Activated CD8-positive, alpha-beta T cell treated with anti-CD3 and anti-CD28 coated beads for 36 hours (primary cell): ENCODE measurements around the gene ZNF467. TPM values are rescaled to one million over a fixed set of nuclear protein-coding genes. Genes with fewer than 3 reads are reported as not detected.

Experiments used
- ATAC-seq: fragments of 200-7000 bp; cut with Tn5 transposase; one replicate; pipeline ENCODE4 v1.10.0; 2021; ENCODE audit warnings: mild to moderate bottlenecking, moderate library complexity
- CTCF ChIA-PET: fragments of 350-600 bp; sonication (Branson Sonifier 250); formaldehyde crosslinking; loops from one replicate; lab custom pipeline; 2021; ENCODE audit warnings: antibody characterized with exemption; lab: Charles Lee
- POLR2A ChIA-PET: fragments of 350-600 bp; sonication (Branson Sonifier 250); formaldehyde crosslinking; loops from one replicate; lab custom pipeline; 2021; ENCODE audit warnings: antibody characterized with exemption; lab: Charles Lee
- DNase-seq: peaks from one replicate; pipeline ENCODE4 v3.0.0-alpha.2; 2020
- H3K27ac Mint-ChIP-seq: one replicate; pipeline ENCODE4 v1.8.0; 2021; ENCODE audit warnings: mild to moderate bottlenecking, mixed read lengths
- H3K27me3 Mint-ChIP-seq: one replicate; pipeline ENCODE4 v1.8.0; 2021; ENCODE audit warnings: mixed read lengths
- H3K36me3 Mint-ChIP-seq: one replicate; pipeline ENCODE4 v1.8.0; 2021; ENCODE audit warnings: low read depth, mixed read lengths
- H3K4me1 Mint-ChIP-seq: one replicate; pipeline ENCODE4 v1.8.0; 2021; ENCODE audit warnings: low read depth, mixed read lengths
- H3K4me3 Mint-ChIP-seq: one replicate; pipeline ENCODE4 v1.8.0; 2021; ENCODE audit warnings: mild to moderate bottlenecking, moderate library complexity, mixed read lengths
- H3K9me3 Mint-ChIP-seq: one replicate; pipeline ENCODE4 v1.8.0; 2021; ENCODE audit warnings: mixed read lengths
- intact Hi-C: fragments of 100-400 bp; cut with micrococcal nuclease; formaldehyde crosslinking; loops from one replicate; pipeline ENCODE4 v1.10.0; 2022
- total RNA-seq, 2 experiments: library from RNA; stranded (reverse); gene quantifications; one replicate each; pipeline ENCODE4 v1.2.3, GENCODE V29; 2021
- TF ChIP-seq, protein P1 (sequence below): fragments of 200-600 bp; IDR thresholded peaks from one replicate; pipeline ENCODE4 v1.8.0; 2022; ENCODE audit warnings: antibody characterized with exemption, mild to moderate bottlenecking

Gene ZNF467
- total RNA-seq, 2 experiments from 2014 or later, result 0.09 TPM; not detected in 1

DNA sequence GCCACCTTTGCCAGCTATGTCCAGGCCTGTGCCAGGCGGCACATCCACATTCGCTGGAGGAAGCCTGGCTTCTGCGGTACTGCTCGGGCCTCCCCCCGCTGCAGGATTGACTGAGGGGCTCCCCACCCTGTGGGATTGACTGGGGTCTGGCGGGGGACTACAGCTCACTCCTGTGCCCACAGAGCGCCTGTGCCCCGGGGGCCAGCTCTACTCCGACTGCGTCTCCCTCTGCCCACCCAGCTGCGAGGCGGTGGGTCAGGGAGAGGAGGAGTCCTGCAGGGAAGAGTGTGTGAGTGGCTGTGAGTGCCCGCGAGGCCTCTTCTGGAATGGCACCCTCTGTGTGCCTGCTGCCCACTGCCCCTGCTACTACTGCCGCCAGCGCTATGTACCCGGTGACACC lies 6.7 kb upstream of the ZNF467 start:
- POLR2A ChIA-PET, result no interaction called here
- peaks cover 2% of the 10 kb centered on the region for H3K27me3 Mint-ChIP-seq
- ATAC-seq (no peak), DNase-seq (no peak)
- no peaks in the 10 kb centered on the region for H3K36me3 Mint-ChIP-seq
- no peaks in the 10 kb centered on the region for H3K9me3 Mint-ChIP-seq
- peaks cover 4% of the 10 kb centered on the region for H3K4me1 Mint-ChIP-seq
- CTCF ChIA-PET, result interaction anchor here (1.2 to 1.8 kb wide), 2 partner anchors 9 to 11 kb away, joined by 4 to 5 read pairs; no protein-coding TSS in a partner anchor
- no peak overlapping the region for H3K4me3 Mint-ChIP-seq
- H3K27ac Mint-ChIP-seq, result no peak overlapping the region
- intact Hi-C loops, result no loop called here
- TF ChIP-seq, protein P1, sequence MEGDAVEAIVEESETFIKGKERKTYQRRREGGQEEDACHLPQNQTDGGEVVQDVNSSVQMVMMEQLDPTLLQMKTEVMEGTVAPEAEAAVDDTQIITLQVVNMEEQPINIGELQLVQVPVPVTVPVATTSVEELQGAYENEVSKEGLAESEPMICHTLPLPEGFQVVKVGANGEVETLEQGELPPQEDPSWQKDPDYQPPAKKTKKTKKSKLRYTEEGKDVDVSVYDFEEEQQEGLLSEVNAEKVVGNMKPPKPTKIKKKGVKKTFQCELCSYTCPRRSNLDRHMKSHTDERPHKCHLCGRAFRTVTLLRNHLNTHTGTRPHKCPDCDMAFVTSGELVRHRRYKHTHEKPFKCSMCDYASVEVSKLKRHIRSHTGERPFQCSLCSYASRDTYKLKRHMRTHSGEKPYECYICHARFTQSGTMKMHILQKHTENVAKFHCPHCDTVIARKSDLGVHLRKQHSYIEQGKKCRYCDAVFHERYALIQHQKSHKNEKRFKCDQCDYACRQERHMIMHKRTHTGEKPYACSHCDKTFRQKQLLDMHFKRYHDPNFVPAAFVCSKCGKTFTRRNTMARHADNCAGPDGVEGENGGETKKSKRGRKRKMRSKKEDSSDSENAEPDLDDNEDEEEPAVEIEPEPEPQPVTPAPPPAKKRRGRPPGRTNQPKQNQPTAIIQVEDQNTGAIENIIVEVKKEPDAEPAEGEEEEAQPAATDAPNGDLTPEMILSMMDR, result no peak

DNA sequence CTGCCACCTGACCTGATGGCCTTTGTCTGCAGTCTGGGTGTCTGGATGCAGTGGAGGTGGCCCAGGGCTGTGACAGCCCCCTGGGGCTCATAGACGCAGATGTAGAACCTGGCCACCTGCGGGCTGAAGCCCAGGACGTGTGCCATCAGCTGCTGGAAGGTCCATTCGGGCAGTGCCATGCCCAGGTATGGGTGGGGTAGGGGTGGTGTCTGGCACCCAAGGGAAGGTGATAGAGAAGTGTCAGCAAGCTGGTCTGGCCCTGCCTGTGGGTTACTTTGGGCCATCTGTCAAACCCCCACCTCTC lies 6.1 kb upstream of the ZNF467 start:
- Mint-ChIP-seq H3K4me1 (peaks cover 5% of the 10 kb centered on the region), H3K27ac (no peak overlapping the region), H3K9me3 (no peaks in the 10 kb centered on the region), H3K4me3 (no peak overlapping the region), H3K36me3 (no peaks in the 10 kb centered on the region), H3K27me3 (peaks cover 6% of the 10 kb centered on the region)
- TF ChIP-seq, protein P1, result no peak
- CTCF ChIA-PET, result interaction anchor here (1.2 to 1.8 kb wide), 2 partner anchors 10 to 11 kb away, joined by 4 to 5 read pairs; no protein-coding TSS in a partner anchor
- intact Hi-C loops, result no loop called here
- ATAC-seq (no peak), DNase-seq (no peak)
- POLR2A ChIA-PET, result no interaction called here

DNA sequence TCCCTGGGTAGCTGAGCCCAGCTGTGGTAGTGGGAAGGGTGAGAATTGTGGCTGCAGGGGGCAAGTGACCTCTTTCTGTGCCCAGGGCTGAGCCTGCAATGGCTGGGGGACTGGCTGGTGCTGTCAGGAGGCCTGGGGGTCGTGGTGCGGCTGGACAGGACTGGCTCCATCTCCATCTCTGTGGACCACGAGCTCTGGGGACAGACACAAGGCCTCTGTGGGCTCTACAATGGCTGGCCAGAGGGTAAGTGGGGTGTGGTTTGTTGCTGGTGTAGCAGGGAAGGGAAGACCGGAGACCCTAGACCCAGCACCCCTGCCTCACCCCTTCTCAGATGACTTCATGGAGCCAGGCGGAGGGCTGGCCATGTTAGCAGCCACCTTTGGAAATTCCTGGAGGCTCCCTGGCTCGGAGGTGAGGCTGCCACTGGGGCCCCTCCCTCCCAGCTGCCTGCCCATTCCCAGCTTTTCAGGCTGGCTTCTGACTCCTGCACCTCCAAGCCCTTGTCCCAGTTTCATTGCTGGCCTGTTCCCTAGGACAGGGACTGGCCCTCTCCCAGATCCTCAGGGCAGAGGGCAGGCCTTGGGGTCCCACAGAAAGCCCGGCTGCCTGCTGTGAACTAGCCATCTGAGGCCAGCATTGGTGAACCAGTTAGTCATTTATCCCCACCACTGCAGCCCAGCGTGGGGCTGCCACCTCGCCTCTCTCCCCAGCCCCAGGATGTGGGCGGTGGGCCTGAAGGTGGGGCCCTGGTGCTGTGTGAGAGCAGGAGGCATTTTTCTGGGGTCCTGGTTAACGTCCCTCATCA lies 5.5 kb upstream of the ZNF467 start:
- H3K27me3 Mint-ChIP-seq, result peaks cover 9% of the 10 kb centered on the region
- intact Hi-C loops, result no loop called here

DNA sequence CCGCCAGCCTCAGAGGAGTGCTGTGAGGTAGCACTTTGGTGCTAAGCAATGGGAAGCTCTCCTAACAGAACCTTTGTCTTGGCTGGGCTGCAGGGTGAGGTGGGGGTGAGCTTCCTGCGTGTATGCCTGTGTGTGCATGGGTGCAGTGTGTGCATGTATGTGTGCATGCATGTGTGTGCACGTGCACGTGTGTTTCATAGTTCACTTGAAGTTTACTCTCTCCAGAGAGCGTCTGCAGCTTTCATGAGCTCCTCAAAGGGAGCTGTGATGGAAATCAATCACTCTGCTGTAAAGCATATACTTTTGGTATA lies 4.9 kb upstream of the ZNF467 start:
- Mint-ChIP-seq H3K4me1 (peaks cover 5% of the 10 kb centered on the region), H3K4me3 (no peak overlapping the region), H3K27ac (no peak overlapping the region), H3K9me3 (no peaks in the 10 kb centered on the region), H3K36me3 (no peaks in the 10 kb centered on the region), H3K27me3 (peaks cover 9% of the 10 kb centered on the region)
- intact Hi-C loops, result no loop called here
- DNase-seq (no peak), ATAC-seq (no peak)
- ChIA-PET POLR2A (interaction anchor here (1.1 kb wide), 1 partner anchor 10 kb away, joined by 3 read pairs; no protein-coding TSS in a partner anchor), CTCF (no interaction called here)
- TF ChIP-seq, protein P1, result no peak

More for the DNA sequence above, 5.5 kb upstream of the ZNF467 start:
- H3K4me1 Mint-ChIP-seq, result peaks cover 5% of the 10 kb centered on the region
- H3K4me3 Mint-ChIP-seq, result no peak overlapping the region
- no peaks in the 10 kb centered on the region for H3K36me3 Mint-ChIP-seq
- ATAC-seq, result no peak
- POLR2A ChIA-PET, result interaction anchor here (1.1 kb wide), 1 partner anchor 11 kb away, joined by 3 read pairs; no protein-coding TSS in a partner anchor
- TF ChIP-seq, protein P1, result no peak
- H3K9me3 Mint-ChIP-seq, result no peaks in the 10 kb centered on the region
- no peak for DNase-seq
- H3K27ac Mint-ChIP-seq, result no peak overlapping the region
- CTCF ChIA-PET, result no interaction called here

DNA sequence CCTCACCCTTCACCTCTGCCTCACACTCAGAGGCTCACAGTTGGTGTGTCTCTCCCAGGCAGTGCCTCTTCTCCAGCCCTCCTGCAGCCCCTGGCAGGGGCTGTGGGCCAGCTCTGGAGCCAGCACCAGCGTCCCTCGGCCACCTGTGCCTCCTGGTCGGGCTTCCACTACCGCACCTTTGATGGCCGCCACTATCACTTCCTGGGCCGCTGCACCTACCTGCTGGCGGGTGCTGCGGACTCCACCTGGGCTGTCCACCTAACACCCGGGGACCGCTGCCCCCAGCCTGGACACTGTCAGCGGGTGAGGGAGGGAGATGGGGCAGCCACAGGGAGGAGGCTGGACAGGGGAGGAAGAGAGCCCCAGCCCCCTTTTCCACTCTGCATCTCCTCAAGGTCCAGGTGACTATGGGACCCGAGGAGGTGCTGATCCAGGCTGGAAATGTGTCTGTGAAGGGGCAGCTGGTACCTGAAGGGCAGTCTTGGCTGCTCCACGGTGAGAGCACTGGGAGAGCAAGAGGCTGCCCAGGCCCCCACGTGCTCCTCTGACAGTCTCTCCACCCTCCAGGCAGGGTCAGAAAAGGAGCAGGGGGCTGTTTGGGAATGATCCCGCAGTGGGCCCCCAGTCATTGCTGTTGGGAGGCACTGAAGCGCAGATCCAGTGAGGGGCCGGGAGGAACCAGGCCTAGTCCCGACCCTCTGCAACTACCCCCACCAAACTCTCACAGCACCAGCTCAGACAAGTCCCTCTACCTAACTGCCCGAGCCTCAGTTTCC lies 4.4 kb upstream of the ZNF467 start:
- no peaks in the 10 kb centered on the region for H3K9me3 Mint-ChIP-seq
- ChIA-PET CTCF (no interaction called here), POLR2A (interaction anchor here (1.1 kb wide), 1 partner anchor 10 kb away, joined by 3 read pairs; no protein-coding TSS in a partner anchor)
- H3K4me1 Mint-ChIP-seq, result peaks cover 7% of the 10 kb centered on the region
- intact Hi-C loops, result no loop called here
- peaks cover 11% of the 10 kb centered on the region for H3K27me3 Mint-ChIP-seq
- no peak overlapping the region for H3K4me3 Mint-ChIP-seq
- DNase-seq (no peak), ATAC-seq (no peak)
- no peaks in the 10 kb centered on the region for H3K36me3 Mint-ChIP-seq
- TF ChIP-seq, protein P1, result no peak
- H3K27ac Mint-ChIP-seq, result no peak overlapping the region
